HG03135 (cell line): ENCODE results near the gene LMBRD1.
"Not testable (repeated sequence)": the region's sequence is repeated elsewhere in the genome, so short reads cannot be mapped to it uniquely, and the experiment has no call there.

Experiments
- ATAC-seq: cut with Tn5 transposase; IDR thresholded peaks from one replicate; pipeline ENCODE4 v1.9.1; 2021; ENCODE audit warnings: mild to moderate bottlenecking, moderate library complexity; ENCODE audit not compliant: unreplicated experiment

LMBRD1 gene

DNA sequence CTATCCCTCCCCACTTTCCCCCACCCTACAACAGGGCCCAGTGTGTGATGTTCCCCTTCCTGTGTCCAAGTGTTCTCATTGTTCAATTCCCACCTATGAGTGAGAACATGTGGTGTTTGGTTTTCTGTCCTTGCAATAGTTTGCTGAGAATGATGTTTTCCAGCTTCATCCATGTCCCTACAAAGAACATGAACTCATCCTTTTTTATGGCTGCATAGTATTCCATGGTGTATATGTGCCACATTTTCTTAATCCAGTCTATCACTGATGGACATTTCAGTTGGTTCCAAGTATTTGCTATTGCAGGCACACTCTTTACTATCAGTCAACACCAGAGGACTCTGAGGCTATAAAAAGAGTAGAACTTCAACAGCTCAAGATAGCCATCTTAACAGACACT, 2.0 kb upstream of the LMBRD1 start:
- ATAC-seq, result not testable (repeated sequence)

DNA sequence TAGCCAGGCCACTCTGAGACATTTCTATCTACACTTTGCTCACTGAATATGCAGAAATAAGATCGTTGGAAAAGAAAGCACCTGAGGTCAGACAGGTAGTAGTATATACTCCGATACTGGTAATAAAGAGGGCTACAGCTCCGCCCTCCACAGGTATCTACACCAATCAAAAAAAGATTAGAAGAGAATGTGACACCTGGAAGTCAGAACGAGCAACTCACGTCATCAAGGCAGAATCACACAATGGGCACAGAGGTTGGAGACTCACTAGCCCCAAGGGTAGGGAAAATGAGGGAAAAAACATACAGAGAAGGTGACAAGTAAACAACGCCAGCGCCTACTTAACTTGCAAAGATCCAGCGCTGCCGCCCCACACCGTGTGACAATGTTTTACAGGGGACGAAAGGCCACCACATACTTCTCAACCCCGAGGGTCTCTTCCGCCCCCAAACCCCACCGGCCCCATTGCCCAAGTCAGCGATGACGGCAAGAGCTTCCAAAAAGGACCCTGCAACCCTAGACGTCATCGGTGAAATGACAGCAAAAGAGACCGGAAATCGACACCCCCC, 653 bp downstream of the LMBRD1 start:
- peak; percentile 25 for ATAC-seq

DNA sequence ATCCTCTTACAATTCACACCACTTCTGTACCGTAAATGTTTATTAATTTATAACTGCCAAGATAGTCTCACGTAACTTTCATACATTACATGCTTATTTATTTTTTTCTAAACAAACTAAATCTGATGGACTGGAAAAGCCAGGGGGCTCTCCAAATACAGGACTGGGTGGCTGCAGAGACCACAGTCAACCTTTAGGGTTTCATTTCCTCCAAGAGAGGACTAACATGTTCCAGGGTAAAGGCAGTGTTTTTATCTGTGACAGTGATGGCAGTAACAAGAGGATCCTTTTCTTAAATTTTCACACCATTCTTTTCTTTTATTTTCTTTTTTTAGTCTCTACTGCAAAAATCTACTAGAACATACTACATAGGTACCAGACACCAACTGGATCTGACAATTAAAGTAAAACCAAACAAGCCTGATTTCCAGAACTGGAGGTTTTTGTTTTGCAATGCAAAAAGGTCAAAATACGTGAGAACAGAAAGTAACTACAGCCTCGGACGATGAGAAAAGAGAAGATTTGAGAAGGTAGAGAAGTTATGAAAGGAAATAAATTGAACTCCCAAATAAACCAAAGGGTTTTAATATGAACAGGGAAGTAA, 1.2 kb downstream of the LMBRD1 start:
- peak; percentile 30 for ATAC-seq

DNA sequence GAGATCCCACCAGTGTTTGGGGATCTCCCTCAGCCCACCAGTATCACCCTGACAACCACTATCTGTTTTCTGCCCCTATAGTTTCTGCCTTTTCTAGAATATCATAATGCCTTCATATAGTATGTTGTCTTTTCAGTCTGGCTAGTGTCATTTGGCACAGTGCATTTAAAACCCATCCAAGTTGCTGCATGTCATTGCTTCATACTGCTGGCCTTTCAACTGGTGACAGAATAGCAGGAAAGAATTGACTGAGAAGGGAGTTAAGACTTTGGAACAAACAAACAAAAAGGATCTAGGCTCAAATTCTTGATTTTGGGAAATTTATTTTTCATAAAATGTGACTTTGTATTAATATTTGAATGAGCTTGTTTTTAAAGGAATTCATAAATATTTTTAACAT, 4.5 kb downstream of the LMBRD1 start:
- no peak for ATAC-seq

DNA sequence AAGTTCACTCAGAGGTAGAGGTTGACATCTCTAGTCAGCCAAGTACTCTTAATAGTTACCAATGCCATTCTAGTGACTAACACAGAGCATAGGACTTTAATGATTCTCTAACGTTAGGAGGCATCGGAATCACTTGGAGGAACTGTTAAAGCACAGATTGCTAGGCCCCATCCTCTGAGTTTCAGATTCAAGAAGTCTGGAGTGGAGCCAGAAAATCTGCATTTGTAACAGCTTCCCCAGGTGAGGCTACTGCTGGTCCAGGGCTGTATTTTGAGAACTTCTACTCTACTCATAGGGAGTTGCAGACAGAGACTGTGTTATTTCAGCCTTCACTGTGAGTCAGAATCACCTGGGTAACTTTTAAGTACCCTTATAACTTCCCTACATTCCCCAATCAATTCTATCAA, 5.7 kb downstream of the LMBRD1 start:
- peak; percentile 45 for ATAC-seq

DNA sequence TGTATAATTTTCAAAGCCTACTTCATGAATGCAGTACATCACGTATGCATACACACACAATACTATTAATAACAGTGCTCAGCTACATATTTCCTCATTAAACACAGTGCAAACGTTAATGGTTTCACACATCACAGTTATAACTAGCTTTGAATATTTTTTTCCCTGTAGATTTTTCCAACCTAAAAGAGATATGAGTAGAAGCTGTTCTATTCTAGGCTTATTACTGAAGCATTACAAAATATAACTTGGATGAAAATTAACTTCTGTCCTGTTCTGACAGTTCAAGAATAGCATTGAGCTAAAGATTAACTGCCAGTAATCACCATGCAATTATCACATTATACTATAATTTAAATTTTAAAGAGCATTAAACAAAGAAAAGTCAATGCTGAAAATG, 6.2 kb downstream of the LMBRD1 start:
- peak; percentile 12 for ATAC-seq

DNA sequence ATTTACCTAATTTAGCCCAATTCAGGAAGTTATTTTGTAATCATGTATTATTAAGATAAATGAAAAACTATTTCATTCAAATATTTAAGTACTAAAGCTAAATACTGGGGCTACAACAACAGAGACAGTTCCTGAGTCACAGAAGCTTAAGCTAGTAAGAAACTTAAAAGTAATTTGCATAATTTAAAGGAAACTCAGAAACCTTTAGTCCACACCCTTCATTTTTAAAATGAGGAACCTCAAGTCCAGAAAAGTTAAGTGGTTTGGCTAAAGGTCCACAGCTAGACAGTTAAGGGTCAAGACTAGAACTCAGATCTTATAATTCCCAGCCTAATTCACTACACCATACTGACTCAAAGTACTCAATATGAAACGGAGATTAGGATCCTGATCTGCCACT, 7.2 kb downstream of the LMBRD1 start:
- peak; percentile 42 for ATAC-seq

DNA sequence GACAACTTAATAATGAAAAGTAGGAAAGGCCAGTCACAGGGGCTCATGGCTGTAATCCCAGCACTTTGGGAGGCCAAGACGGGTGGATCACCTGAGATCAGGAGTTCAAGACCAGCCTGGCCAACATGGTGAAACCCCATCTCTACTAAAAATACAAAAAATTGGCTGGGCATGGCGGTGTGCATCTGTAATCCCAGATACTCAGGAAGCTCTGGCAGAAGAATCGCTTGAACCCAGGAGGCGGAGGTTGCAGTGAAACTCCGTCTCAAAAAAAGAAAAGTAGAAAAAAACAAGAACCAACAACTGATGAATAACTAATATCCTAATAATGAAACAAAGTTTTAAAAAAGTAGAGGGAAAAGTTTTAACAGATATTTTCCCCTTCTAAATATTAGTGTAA, 9.4 kb downstream of the LMBRD1 start:
- ATAC-seq, result not testable (repeated sequence)

DNA sequence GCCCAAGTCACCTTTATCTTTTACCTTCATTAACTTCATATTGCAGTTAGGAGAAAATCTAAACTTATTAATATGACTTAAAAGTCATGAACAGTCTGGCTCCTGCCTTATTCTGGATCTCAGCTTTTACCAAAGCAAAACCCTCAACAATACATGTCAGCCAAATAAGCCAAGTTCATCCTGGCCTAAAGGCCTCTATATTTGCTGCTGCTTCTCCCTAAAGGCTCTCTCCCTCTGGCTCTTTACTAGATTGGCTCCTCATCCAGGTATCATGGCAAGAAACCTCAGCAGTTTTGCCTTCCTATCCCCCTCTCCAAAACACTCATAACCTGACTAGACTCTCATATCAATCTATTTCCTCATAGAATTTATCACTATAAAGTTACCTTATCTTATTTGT, 11.1 kb downstream of the LMBRD1 start:
- ATAC-seq, result no peak

DNA sequence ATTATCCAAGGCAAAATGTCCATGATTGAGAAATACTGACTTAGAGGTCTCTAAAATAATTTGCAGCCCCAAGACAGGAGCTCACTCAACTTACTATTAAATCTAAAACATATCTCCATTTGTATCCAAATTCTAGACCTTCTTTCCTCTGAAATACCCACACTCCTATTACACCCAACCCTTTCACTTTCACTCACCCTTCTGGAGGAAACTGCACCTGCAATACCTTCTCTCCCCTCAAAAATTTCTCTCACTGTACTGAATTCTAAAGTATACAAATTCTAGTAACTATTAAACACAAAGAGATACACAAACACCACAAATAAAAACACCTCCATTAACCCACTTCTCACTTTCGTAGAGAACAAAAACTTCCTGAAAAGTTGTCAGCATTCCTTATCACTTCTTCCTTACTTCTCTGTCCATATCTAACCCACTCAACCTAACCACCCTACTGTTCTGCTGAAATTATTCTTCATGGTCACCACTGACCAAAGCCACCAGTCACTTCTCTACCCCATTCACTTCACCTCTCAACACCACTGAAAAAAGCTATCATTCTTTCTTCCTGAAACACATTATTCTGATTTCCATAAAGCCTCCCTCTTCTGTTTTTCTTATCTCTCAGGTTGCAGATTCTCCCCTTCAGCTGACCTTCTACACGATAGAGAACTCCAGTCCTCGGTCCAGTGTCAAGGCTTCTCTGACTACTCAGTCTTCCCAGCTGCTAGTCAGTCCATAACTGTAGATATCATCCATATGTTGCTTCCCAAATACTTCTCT, 12.0 kb downstream of the LMBRD1 start:
- peak; percentile 79 for ATAC-seq

DNA sequence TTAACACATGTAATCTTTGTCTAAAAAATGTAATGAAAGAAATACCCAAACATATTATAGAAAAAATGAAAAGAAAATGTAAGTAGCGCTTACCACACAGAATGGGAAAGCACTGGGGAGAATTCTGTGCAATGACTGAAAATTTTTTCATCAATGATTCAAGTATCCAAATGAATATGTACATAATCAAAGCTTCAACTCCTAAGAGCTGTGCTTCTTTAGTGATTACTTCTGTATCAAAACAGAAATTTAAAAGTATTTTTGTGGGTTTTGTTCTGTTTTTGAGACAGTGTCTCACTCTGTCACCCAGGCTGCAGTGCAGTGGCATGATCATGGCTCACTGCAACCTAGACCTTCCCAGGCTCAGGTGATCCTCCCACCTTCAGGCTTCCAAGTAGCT, 13.7 kb downstream of the LMBRD1 start:
- no peak for ATAC-seq

DNA sequence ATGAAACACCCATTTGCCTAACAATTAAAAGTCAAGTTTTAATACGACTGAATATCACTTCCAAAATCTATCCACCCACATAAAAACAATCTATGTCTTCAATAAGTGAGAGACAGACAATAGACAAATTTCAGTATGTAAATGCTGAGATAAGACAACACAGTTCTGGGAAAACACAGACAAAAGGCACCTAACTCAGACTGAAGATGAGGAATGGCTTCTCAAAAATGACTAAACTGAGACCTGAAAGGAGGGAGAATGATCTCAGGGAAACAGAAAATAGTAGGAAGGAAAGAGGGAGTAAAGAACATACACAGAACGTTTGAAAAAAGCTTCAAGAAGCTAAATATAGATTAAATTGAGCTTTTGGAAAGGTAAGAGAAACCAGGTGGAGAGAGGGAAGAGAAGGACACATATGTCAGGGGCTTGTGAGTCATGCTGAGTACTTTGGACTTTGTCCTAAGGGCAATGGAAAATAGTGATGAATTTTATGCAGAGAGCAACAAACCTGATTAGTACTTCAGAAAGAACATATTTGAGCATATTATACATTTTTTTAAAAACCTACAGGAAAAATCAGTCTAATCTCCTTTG, 16.1 kb downstream of the LMBRD1 start:
- no peak for ATAC-seq

DNA sequence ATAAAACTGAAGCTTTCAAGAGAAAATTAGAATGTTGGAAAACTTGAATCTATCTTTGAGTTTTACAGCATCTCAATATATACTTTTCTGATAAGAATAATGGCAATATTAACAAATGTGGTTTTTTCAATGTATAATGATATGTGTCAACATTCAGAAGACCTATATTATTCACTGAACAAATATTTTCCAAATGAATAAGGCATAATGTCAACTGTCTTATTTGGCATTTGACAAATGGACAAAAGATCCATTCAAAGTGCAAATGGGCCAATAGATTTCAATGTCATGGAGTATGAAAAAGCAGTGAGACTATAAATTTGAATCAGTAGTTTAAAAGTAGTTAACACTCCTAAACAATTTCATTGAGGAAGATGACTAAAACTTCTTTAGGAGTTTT, 20.9 kb downstream of the LMBRD1 start:
- no peak for ATAC-seq

DNA sequence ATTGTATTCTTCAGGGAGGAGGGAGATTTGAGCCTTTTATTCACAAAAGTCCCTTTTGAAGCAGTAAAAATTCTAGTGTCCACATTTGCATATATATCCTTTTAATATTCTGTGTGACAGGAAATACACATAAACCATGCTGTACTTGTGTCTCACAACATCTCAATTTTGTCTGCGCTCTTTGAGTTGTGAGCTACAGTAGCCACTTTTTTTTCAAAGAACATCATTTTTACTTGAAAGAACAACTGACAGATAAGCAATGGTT, 21.3 kb downstream of the LMBRD1 start:
- ATAC-seq, result no peak

DNA sequence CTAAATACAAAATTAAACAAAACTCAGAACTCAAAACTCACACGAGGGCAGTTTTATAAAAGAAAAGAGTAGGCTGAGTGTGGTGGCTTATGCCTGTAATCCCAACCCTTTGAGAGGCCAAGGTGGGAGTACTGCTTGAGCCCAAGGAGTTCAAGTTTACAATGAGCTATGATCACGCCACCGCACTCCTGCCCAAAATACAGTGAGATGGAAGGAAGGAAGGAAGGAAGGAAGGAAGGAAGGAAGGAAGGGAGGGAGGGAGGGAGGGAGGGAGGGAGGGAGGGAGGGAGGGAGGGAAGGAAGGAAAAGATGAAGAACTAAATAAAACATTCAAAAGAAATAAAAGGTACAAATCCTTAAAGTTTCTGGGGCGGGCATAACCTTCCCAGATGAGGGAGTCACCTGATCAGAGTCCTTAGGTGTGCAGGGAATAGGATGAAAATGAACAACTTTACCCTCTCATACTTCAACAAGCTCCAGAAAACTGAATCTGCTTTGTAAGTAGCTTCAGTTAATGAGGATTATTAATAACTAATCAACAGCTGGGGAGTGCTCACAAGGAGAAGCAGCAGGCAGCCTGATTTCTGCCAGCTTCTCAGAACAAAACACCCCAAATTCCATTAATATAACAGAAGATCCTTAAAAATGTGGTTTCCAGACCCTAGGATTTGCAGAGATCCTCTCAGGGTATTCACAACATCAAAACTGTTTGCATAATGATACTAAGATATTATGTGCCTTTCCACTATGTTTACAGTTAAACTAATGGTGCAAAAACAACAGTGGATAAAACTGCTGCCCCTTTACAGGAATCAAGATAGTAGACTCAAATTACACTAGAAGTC, 21.8 kb downstream of the LMBRD1 start:
- ATAC-seq, result no peak

DNA sequence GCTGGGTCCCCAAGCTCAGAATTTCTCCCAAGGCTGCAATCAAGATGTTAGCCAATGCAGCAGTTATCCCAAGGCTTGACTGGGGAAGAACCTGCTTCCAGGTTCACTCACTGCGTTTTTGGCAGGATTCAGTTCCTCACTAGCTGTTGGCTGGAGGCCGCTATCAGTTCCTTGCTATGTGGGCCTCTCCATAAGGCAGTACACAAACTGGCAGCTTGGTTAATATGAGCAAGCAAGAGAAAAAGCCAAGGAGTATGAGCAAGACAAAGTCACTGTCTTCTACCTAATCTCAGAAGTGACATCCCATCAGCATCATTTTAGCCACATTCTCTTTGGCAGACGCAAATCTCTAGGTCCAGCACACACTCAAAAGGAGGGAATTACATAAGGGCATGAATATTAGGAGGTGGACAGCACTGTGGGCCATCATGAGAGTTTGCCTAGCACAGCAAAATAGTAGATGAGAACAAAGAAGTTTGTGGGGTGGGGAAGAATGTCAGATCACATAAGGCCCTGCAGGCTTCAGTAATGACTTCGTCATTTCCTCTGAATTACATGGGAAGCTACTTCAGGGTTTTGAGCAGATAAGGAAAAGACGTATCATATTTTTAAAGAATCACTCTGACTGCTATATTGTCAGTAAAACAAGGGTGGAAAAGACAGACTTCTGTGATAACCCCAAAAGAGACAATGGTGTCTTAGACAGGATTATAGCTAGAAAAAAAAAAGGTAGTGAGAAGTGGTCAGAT, 25.5 kb downstream of the LMBRD1 start:
- ATAC-seq, result no peak

DNA sequence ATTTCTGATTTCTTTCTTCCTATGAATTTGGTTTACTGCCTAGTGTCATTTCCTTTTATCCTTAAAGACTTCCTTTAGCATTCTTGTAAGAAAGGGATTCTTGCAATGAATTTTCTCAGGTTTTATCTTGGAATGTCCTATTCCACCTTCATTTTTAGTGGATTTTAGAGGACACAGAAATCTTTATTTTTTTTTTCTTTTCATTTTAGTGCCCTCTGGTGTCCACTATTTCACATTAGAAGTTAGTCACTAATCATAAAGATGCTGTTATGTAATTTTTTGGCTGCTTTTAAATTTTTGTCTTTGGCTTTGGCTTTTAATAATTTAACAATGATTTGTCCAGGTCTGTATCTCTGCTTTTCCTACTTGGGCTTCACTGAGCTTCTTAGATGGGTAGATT, 28.1 kb downstream of the LMBRD1 start:
- no peak for ATAC-seq

DNA sequence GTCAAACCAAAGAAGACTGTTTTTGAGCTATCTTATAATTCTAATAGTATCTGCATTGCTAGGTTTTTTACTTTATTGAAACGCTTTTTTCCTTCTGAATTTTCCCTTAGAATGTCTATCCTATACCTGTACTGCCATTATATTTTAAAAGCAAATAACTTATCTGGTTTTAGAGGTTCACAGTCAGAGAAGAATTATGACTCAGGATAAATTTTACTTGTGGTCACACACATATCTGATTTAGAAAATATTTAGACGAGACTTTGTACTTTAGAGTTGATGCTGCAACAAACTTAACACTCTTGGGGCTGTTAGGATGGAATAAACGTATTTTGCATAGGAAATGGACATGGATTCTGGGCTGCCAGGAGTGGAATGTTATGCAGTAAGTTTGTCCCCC, 33.0 kb downstream of the LMBRD1 start:
- ATAC-seq, result no peak

DNA sequence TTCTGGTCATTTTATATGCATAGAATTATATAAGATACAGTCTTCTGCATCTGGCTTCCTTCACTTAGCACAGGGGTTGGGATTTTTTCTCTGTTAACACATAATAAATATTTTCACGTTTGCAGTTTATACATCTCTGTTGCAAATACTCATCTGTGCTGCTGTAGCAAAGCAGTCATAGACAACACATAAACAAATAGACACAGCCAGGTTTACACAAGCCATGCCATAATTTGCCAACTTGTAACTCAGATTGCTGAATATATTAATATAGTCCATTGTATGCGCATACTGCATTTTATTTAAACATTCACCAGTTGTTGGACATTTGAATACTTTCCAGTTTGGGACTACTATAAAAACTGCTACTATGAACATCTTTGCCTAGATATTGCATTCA, 35.0 kb downstream of the LMBRD1 start:
- ATAC-seq, result no peak

DNA sequence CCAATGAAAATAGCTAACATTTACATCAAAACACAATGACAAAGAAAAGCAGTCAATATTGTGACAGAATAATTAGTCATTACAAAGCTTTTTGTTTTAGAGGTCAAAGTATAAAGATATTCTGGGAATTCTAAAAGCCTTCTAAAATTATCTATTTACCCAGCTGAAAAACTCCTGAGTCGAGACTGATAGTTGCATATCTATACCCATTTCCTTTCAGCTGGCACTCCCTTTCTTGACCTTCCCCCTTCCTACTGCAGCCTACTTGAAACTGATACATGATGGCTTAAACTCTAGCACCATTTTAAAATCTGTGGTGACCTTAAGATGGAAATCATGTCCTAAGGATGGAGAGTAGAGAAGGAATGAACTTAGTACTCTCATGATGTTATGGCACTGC, 38.6 kb downstream of the LMBRD1 start:
- no peak for ATAC-seq

DNA sequence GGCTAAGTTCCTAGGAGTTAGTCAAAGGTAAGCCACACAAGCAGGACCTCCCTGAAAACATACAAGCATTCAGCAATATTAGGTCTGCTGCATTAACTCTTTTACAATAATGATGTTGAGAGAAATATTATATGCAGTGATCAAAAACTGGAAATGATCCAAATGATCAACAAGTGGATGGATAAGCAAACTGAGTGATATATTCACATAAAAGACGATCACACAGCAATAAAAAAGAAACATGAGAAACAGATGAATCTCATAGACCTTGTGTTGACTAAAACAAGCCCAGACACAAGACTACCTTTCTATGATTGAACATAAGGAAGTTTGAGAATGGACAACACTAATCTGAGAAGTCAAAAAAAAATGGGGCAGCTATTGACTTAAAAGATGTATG, 39.9 kb downstream of the LMBRD1 start:
- ATAC-seq, result no peak
